H9 (cell line): Measurements from ENCODE around the gene ZRANB3. TPM values are rescaled to one million over a fixed set of nuclear protein-coding genes. Genes with fewer than 3 reads are reported as not detected.

Source experiments
- DNase-seq: peaks from one replicate; pipeline ENCODE4 v3.0.0-alpha.2; 2017
- H2AFZ ChIP-seq: one replicate; pipeline ENCODE4 v1.6.1; 2013; ENCODE audit warnings: mild to moderate bottlenecking, low read length, control low read depth, moderate library complexity
- H2AK5ac ChIP-seq: 2 replicates; pipeline ENCODE4 v1.6.1; 2013; ENCODE audit warnings: low read length, control low read depth, mixed read lengths; ENCODE audit not compliant: insufficient read length
- H2BK120ac ChIP-seq: one replicate; pipeline ENCODE4 v1.6.1; 2013; ENCODE audit warnings: low read depth, mild to moderate bottlenecking, low read length, control low read depth, inconsistent platforms; ENCODE audit not compliant: poor library complexity, severe bottlenecking
- H2BK12ac ChIP-seq: 2 replicates; pipeline ENCODE4 v1.6.1; 2013; ENCODE audit warnings: low read length, control low read depth, mixed read lengths, low read depth; ENCODE audit not compliant: insufficient read length
- H2BK15ac ChIP-seq: 2 replicates; pipeline ENCODE4 v1.6.1; 2013; ENCODE audit warnings: low read depth, low read length, control low read depth
- H2BK20ac ChIP-seq: one replicate; pipeline ENCODE4 v1.6.1; 2013; ENCODE audit warnings: low read depth, mild to moderate bottlenecking, low read length, control low read depth, inconsistent platforms; ENCODE audit not compliant: poor library complexity, severe bottlenecking
- H2BK5ac ChIP-seq: 2 replicates; pipeline ENCODE4 v1.6.1; 2013; ENCODE audit warnings: low read length, control low read depth, mixed read lengths; ENCODE audit not compliant: insufficient read length
- H3K14ac ChIP-seq: 2 replicates; pipeline ENCODE4 v1.6.1; 2013; ENCODE audit warnings: low read length, control low read depth; ENCODE audit not compliant: insufficient read depth
- H3K18ac ChIP-seq: 2 replicates; pipeline ENCODE4 v1.6.1; 2013; ENCODE audit warnings: low read depth, mild to moderate bottlenecking, mixed read lengths, low read length, control low read depth; ENCODE audit not compliant: insufficient read length
- H3K23ac ChIP-seq: 2 replicates; pipeline ENCODE4 v1.6.1; 2013; ENCODE audit warnings: low read length, control low read depth, mixed read lengths, low read depth; ENCODE audit not compliant: insufficient read length
- H3K23me2 ChIP-seq: 2 replicates; pipeline ENCODE4 v1.6.1; 2013; ENCODE audit warnings: low read depth, mild to moderate bottlenecking, mixed read lengths, low read length, control low read depth; ENCODE audit not compliant: insufficient read length, poor library complexity, severe bottlenecking
- H3K27ac ChIP-seq: 2 replicates; pipeline ENCODE4 v1.5.1; 2013; ENCODE audit warnings: low read length, control low read depth, mixed read lengths, low read depth; ENCODE audit not compliant: insufficient read length
- H3K27me3 ChIP-seq: 2 replicates; pipeline ENCODE4 v1.6.1; 2013; ENCODE audit warnings: low read length, control low read depth, inconsistent platforms; ENCODE audit not compliant: insufficient read depth
- H3K4ac ChIP-seq: 2 replicates; pipeline ENCODE4 v1.6.1; 2013; ENCODE audit warnings: low read depth, mild to moderate bottlenecking, control low read depth, inconsistent platforms, low read length, moderate library complexity
- H3K4me1 ChIP-seq: 2 replicates; pipeline ENCODE4 v1.6.1; 2013; ENCODE audit warnings: low read length, control low read depth, inconsistent platforms; ENCODE audit not compliant: insufficient read depth
- H3K4me2 ChIP-seq: 2 replicates; pipeline ENCODE4 v1.6.1; 2013; ENCODE audit warnings: low read length, control low read depth, mixed read lengths; ENCODE audit not compliant: insufficient read length, insufficient read depth
- H3K56ac ChIP-seq: 2 replicates; pipeline ENCODE4 v1.6.1; 2013; ENCODE audit warnings: low read depth, mild to moderate bottlenecking, mixed read lengths, low read length, control low read depth; ENCODE audit not compliant: insufficient read length
- H3K79me1 ChIP-seq: 2 replicates; pipeline ENCODE4 v1.6.1; 2013; ENCODE audit warnings: low read depth, mild to moderate bottlenecking, moderate library complexity, low read length, control low read depth, inconsistent platforms; ENCODE audit not compliant: insufficient read depth, poor library complexity, severe bottlenecking
- H3K79me2 ChIP-seq: 2 replicates; pipeline ENCODE4 v1.6.1; 2013; ENCODE audit warnings: low read length, control low read depth, inconsistent platforms; ENCODE audit not compliant: insufficient read depth
- H3K9ac ChIP-seq: 2 replicates; pipeline ENCODE4 v1.6.1; 2013; ENCODE audit warnings: low read length, control low read depth, mixed read lengths; ENCODE audit not compliant: insufficient read length; ENCODE audit errors: extremely low read depth
- H3K9me3 ChIP-seq: one replicate; pipeline ENCODE4 v1.6.1; 2013; ENCODE audit warnings: low read depth, low read length, inconsistent platforms; ENCODE audit not compliant: control insufficient read depth
- H3T11ph ChIP-seq: one replicate; pipeline ENCODE4 v1.6.1; 2013; ENCODE audit warnings: mild to moderate bottlenecking, low read length, control low read depth, inconsistent platforms
- H4K20me1 ChIP-seq: one replicate; pipeline ENCODE4 v1.6.1; 2013; ENCODE audit not compliant: control insufficient read depth, insufficient read length, insufficient read depth
- H4K5ac ChIP-seq: 2 replicates; pipeline ENCODE4 v1.6.1; 2013; ENCODE audit warnings: low read depth, mild to moderate bottlenecking, mixed read lengths, low read length, control low read depth; ENCODE audit not compliant: insufficient read length
- H4K8ac ChIP-seq: replicated peaks from 2 replicates; pipeline ENCODE4 v1.6.1; 2013; ENCODE audit warnings: low read length, control low read depth, mixed read lengths, low read depth; ENCODE audit not compliant: insufficient read length
- H4K91ac ChIP-seq: 2 replicates; pipeline ENCODE4 v1.6.1; 2013; ENCODE audit warnings: low read depth, mild to moderate bottlenecking, moderate library complexity, mixed read lengths, low read length, control low read depth; ENCODE audit not compliant: insufficient read length
- H3K27ac Mint-ChIP-seq, 3 experiments: 2 replicates in 2 of 3; 3 replicates in 1 of 3; pipeline ENCODE4 v1.8.0; 2020 to 2021; ENCODE audit warnings: mixed read lengths in 3 of 3, mild to moderate bottlenecking in 1 of 3, moderate library complexity in 1 of 3
- H3K27me3 Mint-ChIP-seq: 2 replicates; pipeline ENCODE4 v1.8.0; 2021; ENCODE audit warnings: low read depth, mild to moderate bottlenecking, moderate library complexity, mixed read lengths
- H3K36me3 Mint-ChIP-seq, 3 experiments: 2 replicates in 2 of 3; 3 replicates in 1 of 3; pipeline ENCODE4 v1.8.0; 2020 to 2021; ENCODE audit warnings: low read depth in 3 of 3, mixed read lengths in 3 of 3; ENCODE audit not compliant: insufficient read depth in 1 of 3
- H3K4me1 Mint-ChIP-seq, 2 experiments: 2 replicates each; pipeline ENCODE4 v1.8.0; 2020; ENCODE audit warnings: mixed read lengths in 2 of 2
- H3K4me3 Mint-ChIP-seq, 2 experiments: 2 replicates in 1 of 2; 3 replicates in 1 of 2; pipeline ENCODE4 v1.8.0; 2020 to 2021; ENCODE audit warnings: mild to moderate bottlenecking in 2 of 2, mixed read lengths in 2 of 2, moderate library complexity in 1 of 2
- H3K9me3 Mint-ChIP-seq, 2 experiments: 2 replicates in 1 of 2; 3 replicates in 1 of 2; pipeline ENCODE4 v1.8.0; 2020; ENCODE audit warnings: mild to moderate bottlenecking in 2 of 2, mixed read lengths in 2 of 2, moderate library complexity in 1 of 2
- CTCF ChIP-seq: fragments of 200-600 bp; sonication (generic); conservative IDR thresholded peaks from 3 replicates; pipeline ENCODE4 v1.8.0; 2021; ENCODE audit warnings: antibody characterized with exemption, mild to moderate bottlenecking
- WGBS: extraction: QIAGEN DNeasy Blood & Tissue Kit; methylation state at CpG from one replicate; pipeline ENCODE4 v1.1.7; 2013; ENCODE audit warnings: missing lambda C conversion rate, low lambda C conversion rate, mixed read lengths; ENCODE audit not compliant: insufficient read length; ENCODE audit errors: extremely low coverage; 5-methylcytosine and 5-hydroxymethylcytosine counted together
- total RNA-seq: library from RNA; stranded (reverse); gene quantifications from 2 replicates; pipeline ENCODE4 v1.2.1, GENCODE V29; 2021

Gene ZRANB3
- total RNA-seq, 1 experiment from 2014 or later = 16.7 TPM

GRCh38 chr2:135552887-135553286, 21.9 kb upstream of the ZRANB3 start:
- no peak for TF ChIP-seq CTCF
- Mint-ChIP-seq H3K4me3 (no peak overlapping the region), H3K27me3 (no peaks in the 10 kb centered on the region), H3K9me3 (no peaks in the 10 kb centered on the region), H3K36me3 (peaks cover 0 to 10% (median 0%) of the 10 kb centered on the region in 3 experiments; a peak in 4 of 7 replicates), H3K27ac (no peak overlapping the region), H3K4me1 (peaks cover 13 to 20% of the 10 kb centered on the region in 2 experiments)
- Histone ChIP-seq H2BK20ac (no peak overlapping the region), H3T11ph (no peak overlapping the region), H2BK12ac (no peak overlapping the region), H2BK15ac (no peak overlapping the region), H3K9ac (no peak overlapping the region), H3K9me3 (no peaks in the 10 kb centered on the region), H3K23ac (no peak overlapping the region), H3K23me2 (no peaks in the 10 kb centered on the region), H2BK5ac (no peak overlapping the region), H3K4me1 (no peaks in the 10 kb centered on the region; the same call in 1 of the 2 replicates), H4K20me1 (no peaks in the 10 kb centered on the region), H3K4ac (no peak overlapping the region), H2AK5ac (no peak overlapping the region), H2AFZ (no peak overlapping the region), H3K18ac (no peak overlapping the region), H2BK120ac (no peak overlapping the region), H4K8ac (no peak overlapping the region), H3K4me2 (no peak overlapping the region), H3K79me1 (no peaks in the 10 kb centered on the region), H3K14ac (no peak overlapping the region), H4K91ac (no peak overlapping the region), H3K27me3 (no peaks in the 10 kb centered on the region), H3K79me2 (peaks cover 5% of the 10 kb centered on the region; the same call in 1 of the 2 replicates), H3K56ac (no peak overlapping the region), H3K27ac (no peak overlapping the region), H4K5ac (no peak overlapping the region)
- WGBS = no CpG with 5 or more reads among the region's 4 CpGs
- DNase-seq = no peak
